MV-4-11 (cell line): Measurements from ENCODE around the gene CD14.
"Not testable (repeated sequence)": the region's sequence is repeated elsewhere in the genome, so short reads cannot be mapped to it uniquely, and the experiment has no call there.

Experiments used
- DNase-seq: peaks from one replicate; lab custom pipeline; 2025; lab: John Stamatoyannopoulos, UW

CD14 gene

DNA sequence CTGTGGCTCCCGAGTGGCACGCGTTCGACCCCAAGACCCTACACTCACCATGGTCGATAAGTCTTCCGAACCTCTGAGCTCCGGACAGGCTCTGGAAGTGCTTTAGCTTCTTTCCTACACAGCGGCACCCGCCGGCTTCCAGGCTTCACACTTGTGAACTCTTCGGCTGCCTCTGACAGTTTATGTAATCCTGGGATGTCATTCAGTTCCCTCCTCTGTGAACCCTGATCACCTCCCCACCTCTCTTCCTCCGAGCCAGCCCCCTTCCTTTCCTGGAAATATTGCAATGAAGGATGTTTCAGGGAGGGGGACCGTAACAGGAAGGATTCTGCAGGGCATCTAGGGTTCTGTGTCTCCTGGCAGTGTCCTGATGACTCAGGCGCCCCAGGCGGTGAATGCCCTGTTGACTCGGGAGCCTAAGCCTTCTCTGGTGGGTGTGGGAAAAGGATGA is at the start of gene CD14:
TSS of gene CD14 (minus strand) at position 155 of the 451 bp plus-strand sequence. CDS start at position 51, 104 bp downstream.
- peak; percentile 40 for DNase-seq

DNA sequence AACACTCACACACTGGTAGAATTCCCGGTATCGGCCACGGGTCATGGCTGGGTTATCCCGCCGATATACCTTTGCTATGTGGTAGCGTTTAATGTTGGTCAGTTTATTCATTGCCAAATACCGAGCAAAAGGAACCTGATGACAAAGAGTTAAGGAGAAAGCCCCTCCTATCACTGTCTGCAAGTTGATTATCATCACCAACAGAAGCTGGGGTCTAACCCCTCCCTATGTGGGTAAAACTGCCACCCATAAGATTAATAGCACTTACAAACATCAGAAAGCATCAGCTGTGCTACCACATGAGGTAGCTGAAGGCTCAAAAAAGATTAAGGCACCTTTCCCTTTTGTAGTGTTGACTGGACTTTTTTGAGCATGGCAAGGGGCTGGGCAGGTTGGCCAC is 46.0 kb upstream of the CD14 start:
- no peak for DNase-seq

DNA sequence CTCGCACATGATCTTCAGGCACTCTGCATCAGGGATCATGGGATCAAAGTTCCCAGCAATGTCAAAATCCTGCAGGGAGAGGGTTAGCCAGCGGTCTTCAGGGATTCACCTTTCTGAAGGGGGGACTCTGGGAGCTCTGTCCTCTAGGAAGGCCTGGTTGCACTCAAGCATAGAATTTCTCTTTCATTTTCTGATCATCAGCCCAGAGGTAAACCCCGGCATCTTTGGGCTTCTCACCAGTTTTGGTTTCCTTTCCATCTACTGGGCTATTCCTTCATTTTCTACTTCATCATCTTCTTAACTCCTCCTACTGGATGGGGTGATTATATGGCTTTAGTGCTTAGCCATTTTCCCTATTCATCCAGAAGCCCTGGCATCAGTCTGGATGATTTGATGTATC is 45.0 kb upstream of the CD14 start:
- DNase-seq, result no peak

DNA sequence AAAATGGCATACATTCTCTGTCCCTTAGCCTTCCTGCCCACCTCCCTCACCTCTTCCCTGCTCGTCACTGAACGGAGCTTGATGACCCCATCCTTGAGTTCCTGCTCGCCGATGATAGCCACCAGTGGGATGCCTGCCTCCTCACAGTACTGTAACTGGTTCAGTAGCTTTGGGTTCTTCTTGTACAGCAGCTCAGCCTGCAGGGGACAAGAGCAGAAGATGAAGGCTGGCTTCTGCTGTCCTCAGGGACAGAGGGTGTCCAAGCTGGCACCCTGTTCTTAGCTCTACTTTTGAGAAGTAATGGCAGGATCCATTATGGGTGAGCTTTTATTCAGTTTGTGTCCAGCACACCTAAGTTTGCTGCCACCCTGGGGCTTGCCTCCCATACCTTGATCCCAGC is 41.7 kb upstream of the CD14 start:
- no peak for DNase-seq

DNA sequence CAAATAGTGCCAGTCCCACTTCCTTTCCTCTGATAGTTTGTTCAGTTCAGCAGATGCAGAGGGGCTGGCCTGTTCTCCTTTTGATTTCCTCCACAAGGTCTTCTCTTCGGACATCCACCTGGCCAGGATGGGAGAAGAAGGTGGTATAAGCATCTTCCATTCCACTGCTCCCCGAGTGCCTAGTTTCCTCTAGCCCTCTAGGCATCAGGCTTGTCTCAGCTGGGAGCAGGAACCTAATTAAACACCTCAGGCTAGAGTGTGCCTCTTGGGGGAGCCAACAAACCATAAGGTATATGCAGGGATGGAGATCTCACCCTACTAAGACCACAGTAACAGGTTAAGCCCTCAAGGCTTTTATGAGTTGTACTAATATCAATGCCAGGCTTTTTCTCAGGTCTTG is 41.2 kb upstream of the CD14 start:
- DNase-seq, result no peak

DNA sequence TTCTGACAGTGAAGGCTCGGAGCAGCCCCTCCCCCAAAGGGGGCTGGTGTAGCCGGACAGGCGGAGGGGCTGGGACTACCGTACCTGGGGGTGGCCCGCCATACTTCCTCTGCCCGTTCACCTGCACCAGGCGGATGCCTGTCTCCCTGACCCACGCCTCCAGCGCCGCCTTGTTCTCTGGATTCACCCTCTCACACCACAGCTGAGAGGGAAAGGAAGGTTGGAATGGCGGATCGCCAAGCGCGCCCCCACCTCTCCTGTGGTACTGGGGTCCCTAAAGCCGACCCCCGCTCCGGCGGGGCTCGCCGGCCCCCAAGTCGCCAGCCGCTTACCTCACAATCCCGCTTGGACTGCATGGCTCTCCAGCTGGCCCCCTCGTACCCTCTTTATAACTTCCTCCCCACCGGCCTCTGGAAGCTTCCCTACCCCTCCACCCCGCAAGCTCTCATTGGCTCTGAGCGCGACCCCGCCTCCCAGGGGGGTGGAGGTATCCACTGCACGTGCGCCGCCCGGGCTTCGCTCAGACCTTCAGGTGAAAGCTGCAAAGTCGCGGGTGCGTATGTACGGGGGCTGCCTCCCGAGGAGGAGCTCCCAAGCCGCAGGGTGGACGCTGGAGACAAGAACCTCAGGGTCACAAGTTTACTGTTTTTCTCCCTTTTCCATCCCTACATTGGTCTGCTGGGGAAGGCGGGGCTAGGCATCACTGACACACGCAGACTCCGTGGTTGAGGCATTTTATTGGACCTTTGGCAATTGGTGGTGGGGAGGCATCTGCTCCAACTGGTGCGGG is 40.4 kb upstream of the CD14 start, which contains the start of gene DND1:
TSS of gene DND1 (minus strand) at position 390 of the 790 bp plus-strand sequence. CDS start at position 356, 34 bp downstream.
- DNase-seq, result no peak

DNA sequence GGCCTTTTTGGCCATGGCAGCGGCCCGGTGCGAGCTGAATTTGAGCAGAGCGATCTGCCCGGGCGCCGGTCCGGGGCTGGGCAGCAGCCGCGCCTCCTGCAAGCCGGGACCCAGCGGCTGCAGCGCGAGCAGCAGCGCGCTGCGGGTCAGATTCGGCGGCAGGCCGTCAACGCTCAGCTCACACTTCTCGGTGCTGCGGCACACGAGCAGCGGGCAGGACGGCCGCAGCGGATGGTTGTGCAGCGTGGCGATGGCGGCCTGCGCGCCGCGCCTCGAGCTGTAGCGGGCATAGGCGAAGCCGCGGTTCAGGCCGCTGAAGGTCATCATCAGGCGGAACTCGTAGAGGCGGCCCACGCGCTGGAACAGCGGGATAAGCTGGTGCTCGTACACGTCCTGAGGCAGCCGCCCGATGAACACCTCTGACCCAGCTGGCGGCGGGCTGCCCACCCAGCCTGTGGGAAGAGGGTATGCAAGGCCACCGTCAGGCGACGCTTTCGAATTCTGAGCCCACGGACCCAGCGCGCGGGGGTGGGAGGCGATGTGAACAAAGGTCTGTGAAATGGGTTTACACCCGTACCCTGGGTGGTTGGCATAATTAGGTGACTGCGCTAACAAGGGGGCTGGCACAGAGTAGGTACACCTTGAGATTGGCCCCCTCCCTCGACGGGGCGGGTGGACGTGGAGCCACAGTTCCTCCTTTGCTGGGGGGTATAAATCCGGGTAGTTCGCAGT is 39.6 kb upstream of the CD14 start:
- no peak for DNase-seq

DNA sequence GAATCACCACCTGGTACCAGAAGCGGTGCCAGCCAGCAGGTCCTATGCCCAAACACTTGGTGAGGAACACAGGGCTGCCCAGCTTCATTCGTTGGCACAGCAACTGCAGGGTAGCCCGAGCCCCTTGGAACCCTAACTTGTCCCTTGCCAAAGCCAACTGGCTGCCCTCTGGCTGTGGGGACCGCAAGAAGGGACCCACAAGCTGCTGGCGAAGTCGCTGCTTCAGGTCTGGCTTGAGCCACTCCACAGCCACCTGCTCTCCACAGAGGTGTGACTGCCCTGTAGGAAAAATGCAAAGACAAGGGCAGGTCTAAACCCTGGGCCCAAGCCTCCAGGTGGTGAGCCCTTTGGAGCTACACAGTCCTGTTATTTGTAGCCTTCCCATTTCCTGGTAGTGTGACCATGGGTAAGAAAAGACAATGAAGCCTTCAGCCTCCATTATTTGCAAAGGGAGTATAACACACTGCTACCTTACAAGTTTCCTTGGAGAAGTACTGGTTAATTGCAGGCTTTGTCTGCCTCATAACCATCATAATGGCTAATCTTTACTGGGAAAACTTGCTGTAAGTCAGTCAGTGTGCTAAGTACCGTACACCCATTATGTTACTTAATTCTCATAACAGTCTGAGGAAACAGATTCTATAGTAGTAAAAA is 38.6 kb upstream of the CD14 start:
- DNase-seq, result no peak

DNA sequence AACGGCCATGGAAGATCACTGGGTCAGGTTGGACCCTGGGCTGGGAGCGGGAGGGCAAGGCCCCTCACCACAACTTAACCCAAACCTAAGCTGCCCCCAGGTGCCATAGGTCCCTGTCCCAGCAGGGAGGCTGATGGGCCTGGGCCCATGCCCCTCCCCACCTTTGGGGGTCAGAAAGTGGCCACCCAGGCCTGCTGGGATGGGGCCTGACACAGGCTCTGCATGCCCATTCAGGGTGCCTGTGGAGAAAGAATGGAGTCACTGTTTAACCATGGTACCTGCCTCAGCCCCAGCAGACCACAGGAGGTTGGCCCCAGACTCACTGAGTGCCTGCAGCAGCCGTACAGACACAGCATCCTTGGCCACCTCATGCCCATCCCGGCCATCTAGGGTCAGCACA is 38.1 kb upstream of the CD14 start:
- not testable (repeated sequence) for DNase-seq

DNA sequence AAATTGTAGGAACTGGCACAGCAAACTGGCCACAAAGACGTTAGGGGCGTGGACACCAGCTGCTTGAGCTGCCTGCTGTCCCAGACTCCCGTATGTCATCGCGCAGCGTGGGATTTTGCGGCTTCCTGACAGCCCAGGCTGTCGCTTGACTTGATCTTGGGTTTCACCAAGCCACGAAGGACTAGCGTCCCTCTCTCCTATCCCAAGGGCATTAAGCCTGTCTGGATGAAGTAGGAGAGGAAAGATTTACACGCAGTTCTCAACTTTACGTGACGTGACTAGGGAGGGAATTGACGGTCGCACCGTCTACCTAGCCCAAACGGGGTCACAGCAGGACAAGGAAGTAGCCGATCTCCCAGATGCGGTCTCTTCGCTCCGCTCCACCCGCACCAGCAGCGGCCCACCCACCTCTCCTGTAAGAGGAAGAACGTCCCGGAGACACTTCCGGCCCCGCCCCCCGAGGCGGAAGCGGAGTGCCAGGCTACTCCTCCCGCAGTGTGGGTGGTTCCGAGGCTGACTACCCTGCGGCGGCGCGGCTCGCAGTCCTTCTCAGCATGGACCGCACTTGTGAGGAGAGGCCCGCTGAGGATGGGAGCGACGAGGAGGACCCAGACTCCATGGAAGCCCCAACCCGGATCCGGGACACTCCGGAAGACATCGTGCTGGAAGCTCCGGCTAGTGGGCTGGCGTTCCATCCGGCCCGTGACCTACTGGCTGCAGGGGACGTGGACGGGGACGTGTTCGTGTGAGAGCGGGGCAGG is 31.6 kb upstream of the CD14 start, which contains the start of gene WDR55:
TSS of gene WDR55 (plus strand) at position 546 of the 761 bp plus-strand sequence. CDS start at position 555, 9 bp downstream.
- DNase-seq, result peak; percentile 98

DNA sequence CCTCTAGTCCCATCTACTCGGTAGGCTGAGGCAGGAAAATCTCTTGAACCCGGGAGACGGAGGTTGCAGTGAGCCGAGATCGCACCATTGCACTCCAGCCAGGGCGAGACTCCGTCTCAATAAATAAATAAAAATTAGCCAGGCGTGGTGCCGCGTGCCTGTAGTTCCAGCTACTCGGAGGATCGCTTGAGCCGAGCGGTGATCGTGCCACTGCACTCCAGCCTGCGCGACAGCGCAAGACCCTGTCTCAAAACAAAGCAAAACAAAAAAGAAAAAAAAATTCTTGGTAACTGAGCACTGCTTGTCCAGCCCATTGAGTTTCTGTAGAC is 31.0 kb upstream of the CD14 start:
- DNase-seq, result no peak

DNA sequence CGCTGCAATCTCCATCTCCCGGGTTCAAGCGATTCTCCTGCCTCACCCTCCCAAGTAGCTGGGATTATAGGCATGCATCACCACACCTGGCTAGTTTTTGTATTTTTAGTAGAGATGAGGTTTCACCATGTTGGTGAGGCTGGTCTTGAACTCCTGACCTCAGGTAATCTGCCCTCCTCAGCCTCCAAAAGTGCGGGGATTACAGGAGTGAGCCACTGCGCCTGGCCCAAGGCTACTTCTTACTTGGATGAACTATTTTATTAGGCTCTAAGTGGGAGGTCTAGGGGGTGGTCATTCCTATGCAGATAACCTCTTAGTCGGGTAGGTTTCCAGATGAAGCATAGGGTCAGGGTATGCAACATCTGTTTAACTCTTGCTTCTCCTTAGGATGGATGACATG is 27.4 kb upstream of the CD14 start:
- not testable (repeated sequence) for DNase-seq

DNA sequence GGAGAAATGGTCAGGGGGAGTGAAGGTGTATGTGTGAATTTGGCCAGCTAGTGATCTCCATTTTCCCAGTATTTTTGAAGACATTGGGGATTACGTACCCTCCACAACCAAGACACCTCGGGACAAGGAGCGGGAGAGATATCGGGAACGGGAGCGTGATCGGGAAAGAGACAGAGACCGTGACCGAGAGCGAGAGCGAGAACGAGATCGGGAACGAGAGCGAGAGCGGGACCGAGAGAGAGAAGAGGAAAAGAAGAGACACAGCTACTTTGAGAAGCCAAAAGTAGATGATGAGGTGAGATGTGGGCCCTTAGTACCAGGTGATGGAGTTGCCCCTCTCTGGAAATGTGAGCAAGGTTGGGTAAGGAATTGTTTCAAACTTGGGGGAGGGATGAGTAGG is 25.9 kb upstream of the CD14 start:
- DNase-seq, result no peak

DNA sequence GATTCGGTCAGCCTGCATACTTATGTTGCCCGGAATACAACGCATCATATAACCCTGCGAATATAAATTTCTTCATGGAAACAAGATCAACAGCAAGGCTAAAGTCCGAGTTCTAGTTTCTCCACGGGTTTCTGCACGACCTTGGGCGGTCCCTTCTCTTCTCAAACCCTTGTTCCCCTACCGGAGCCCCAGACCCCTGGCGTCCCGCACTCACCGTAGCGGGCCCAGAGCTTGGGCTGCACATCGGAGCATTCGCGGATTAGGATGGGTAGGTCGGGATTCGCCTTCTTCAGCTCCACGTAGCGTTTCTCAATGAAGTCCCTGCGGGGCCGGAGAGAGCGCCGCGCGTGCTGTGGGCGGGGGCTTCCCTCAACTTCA is 14.1 kb upstream of the CD14 start:
- DNase-seq, result no peak

DNA sequence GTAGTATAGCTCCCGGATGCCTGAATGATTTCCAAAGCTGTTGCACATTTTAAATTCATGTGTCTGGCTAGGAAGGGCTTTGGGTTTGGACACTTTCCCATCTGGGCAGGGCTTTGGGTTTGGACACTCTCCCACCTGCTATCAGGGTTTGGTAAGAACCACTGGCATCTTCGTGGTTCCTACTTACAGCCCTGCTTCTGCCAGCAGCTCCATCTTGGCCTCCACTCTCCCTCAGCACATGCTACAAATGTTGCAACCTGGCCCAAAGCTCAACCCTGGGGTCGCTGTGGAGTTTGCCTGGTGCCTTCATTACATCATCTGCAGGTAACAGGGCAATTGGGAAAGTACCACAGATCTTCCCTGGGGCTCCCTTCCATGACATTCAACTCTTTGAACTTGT is 9.7 kb upstream of the CD14 start:
- peak; percentile 22 for DNase-seq

DNA sequence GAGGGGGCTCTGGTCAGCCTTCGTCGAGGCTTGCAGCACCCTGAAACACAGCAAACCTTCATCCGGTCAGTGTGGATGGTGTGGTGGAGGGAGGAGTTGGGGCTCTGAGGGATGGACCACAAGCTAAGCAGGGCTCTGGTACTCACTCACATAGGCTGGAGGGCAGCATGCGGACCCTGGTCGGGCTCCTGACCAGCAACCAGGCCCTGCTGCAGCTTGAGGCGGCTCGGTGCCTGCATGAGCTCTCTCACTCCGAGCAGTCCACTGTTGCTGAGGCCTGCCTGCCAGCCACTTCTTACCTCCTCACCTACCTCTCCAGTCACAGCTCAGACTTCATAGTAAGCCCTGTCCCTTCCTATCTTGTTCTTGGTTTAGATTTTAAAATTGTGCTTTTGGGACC is 8.7 kb upstream of the CD14 start:
- no peak for DNase-seq

DNA sequence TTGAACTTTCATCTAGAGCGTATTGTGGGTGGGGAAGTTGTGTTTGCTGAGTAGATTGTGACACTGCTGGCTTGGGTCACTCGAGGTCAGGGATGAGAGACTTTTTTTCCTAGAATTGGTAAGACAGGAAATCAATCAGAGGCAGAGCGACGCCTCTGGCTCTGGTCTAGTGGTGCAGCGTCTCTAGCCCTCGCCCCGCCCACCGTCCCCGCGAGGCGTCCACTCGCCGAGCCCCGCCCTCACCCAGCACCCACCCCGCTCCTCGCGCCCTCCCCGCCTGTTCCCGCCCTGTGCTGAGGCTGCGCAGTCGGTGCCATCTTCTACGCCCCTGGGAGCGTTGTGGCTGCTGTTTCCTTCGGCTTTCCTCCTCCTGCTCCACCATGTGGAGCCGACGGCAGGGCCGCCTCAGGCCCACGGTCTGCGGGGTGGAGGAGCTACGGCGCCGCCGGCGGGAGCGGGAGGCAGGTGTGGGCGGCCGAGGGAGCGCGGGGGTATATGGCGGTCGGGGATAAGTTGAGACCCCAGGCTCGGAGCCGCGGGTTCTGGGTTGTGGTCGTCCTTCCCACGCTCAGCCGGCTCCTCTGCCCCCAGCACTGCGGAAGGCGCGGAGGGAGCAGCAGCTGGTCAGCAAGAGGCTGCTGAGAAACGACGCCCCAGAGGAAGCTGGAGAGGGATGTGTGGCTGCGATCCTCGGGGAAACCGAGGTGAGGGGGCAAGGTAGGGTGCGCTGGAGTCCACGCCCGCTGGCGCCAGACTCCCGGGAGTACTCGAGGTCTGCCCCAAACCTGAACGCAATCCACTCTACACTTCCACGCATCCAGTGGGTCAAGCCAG is 6.4 kb upstream of the CD14 start, which contains the start of gene TMCO6:
TSS of gene TMCO6 (plus strand) at position 304 of the 834 bp plus-strand sequence. CDS start at position 381, 77 bp downstream.
- DNase-seq, result peak; percentile 99

DNA sequence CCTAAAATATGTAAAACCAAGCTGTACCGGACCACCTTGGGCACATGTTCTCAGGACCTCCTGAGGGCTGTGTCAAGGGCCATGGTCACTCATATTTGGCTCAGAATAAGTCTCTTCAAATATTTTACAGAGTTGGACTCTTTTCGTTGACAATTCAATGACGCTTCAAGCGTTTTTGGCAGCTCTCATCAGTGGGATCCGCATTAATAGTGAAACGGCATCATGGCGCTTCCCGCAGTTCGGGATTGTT is 5.8 kb upstream of the CD14 start:
- DNase-seq, result not testable (repeated sequence)

DNA sequence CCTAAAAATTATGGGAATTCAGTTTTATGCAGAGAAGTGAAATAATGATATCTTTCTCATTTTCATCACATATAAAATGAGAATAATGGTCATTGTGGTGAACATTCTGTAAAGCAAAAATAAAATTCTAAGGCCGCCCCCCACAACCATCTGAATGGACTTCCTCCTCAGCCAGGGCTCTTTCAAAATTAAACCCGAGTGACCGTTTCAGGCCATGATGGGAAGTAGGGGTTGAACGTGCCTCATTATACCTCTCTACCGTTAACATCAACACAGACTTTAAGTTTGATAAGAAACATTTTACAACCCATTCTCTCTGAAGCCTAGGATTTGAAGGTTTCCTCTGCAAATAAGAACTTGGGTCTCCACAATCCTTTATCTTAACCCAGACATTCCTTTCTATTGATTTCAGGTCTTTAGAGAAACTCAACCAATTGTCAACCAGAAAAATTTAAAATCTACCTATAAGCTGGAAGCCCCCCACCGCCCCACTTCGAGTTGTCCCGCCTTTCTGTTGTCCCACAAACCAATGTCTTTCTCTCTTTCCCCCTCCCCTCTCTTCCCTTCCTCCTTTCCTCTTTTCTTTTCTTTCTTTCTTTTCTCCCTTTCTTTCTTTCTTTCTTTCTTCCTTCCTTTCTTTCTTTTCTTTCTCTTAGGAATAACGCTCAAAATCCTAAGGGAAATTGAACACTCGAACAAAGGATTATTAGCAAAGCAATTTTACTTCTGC is 4.6 kb upstream of the CD14 start:
- DNase-seq, result no peak
